Keratinocyte (primary cell): ENCODE data around the gene WNK2. TPM values are rescaled to one million over a fixed set of nuclear protein-coding genes. Genes with fewer than 3 reads are reported as not detected.

Experiments
- DNase-seq: peaks from one replicate; pipeline ENCODE4 v3.0.0-alpha.2; 2011; ENCODE audit warnings: low read depth, missing footprints, low spot score
- FAIRE-seq: peaks from 2 replicates; lab custom pipeline; 2011; peaks lifted over from hg19 to GRCh38; lab: Jason Lieb, UNC
- H2AFZ ChIP-seq: 2 replicates; pipeline ENCODE4 v1.6.0; 2012; ENCODE audit warnings: low read length, control low read depth, inconsistent platforms; ENCODE audit not compliant: control insufficient read depth
- H3K27ac ChIP-seq: 2 replicates; pipeline ENCODE4 v1.5.1; 2011; ENCODE audit warnings: low read length; ENCODE audit not compliant: control insufficient read depth, insufficient read depth
- H3K27me3 ChIP-seq: 3 replicates; pipeline ENCODE4 v1.6.0; 2011; ENCODE audit warnings: low read length; ENCODE audit not compliant: control insufficient read depth, insufficient read depth; ENCODE audit errors: extremely low read depth
- H3K36me3 ChIP-seq, 2 experiments: 2 replicates in 1 of 2; 3 replicates in 1 of 2; pipeline ENCODE4 v1.5.1; 2011; ENCODE audit warnings: low read length in 2 of 2, mild to moderate bottlenecking in 1 of 2; ENCODE audit not compliant: control insufficient read depth in 2 of 2, insufficient read depth in 2 of 2; ENCODE audit errors: extremely low read depth in 1 of 2
- H3K4me1 ChIP-seq: 3 replicates; pipeline ENCODE4 v1.5.1; 2011; ENCODE audit warnings: low read length; ENCODE audit not compliant: control insufficient read depth, insufficient read depth; ENCODE audit errors: extremely low read depth
- H3K4me2 ChIP-seq: 3 replicates; pipeline ENCODE4 v1.6.0; 2011; ENCODE audit warnings: low read depth, low read length; ENCODE audit not compliant: control insufficient read depth, insufficient read depth; ENCODE audit errors: extremely low read depth
- H3K4me3 ChIP-seq, 3 experiments: fragments of 200-600 bp in 1 of 3; sonication (generic) in 1 of 3; 2 replicates in 2 of 3; 3 replicates in 1 of 3; pipeline ENCODE4 v1.5.1; 2011 to 2016; ENCODE audit warnings: low read length in 3 of 3, mild to moderate bottlenecking in 3 of 3, control low read depth in 2 of 3, inconsistent platforms in 1 of 3, low read depth in 1 of 3, mixed read lengths in 1 of 3, mixed run types in 1 of 3, moderate library complexity in 1 of 3; ENCODE audit not compliant: control insufficient read depth in 2 of 3, insufficient read depth in 2 of 3; ENCODE audit errors: extremely low read depth in 1 of 3
- H3K79me2 ChIP-seq: 2 replicates; pipeline ENCODE4 v1.6.0; 2012; ENCODE audit warnings: low read length; ENCODE audit not compliant: control insufficient read depth, insufficient read depth
- H3K9ac ChIP-seq: 3 replicates; pipeline ENCODE4 v1.6.0; 2011; ENCODE audit warnings: low read length; ENCODE audit not compliant: control insufficient read depth, insufficient read depth; ENCODE audit errors: extremely low read depth
- H3K9me1 ChIP-seq: 3 replicates; pipeline ENCODE4 v1.6.0; 2011; ENCODE audit warnings: low read length; ENCODE audit not compliant: control insufficient read depth, insufficient read depth; ENCODE audit errors: extremely low read depth
- H3K9me3 ChIP-seq: 2 replicates; pipeline ENCODE4 v1.5.1; 2012; ENCODE audit warnings: low read depth, low read length; ENCODE audit not compliant: control insufficient read depth
- H4K20me1 ChIP-seq: 3 replicates; pipeline ENCODE4 v1.6.0; 2011; ENCODE audit warnings: low read length; ENCODE audit not compliant: control insufficient read depth, insufficient read depth; ENCODE audit errors: extremely low read depth
- EZH2 ChIP-seq: IDR thresholded peaks from one replicate; pipeline ENCODE4 v1.6.1; 2012; ENCODE audit warnings: inconsistent platforms, mild to moderate bottlenecking, low read length, moderate library complexity
- dilution Hi-C: fragments of 300-500 bp; cut with MboI; formaldehyde crosslinking; loops from one replicate; pipeline ENCODE4 v1.7.0; 2020; ENCODE audit warnings: low sequenced_read_pairs; ENCODE audit not compliant: extremely low pct_ligation_motif_present
- polyA plus RNA-seq, 5 experiments: library from polyadenylated mRNA; depleted of rRNA in 3 of 5; stranded (reverse) in 3 of 5; stranded (forward) in 1 of 5; unstranded in 1 of 5; fragments of >200 nt; gene quantifications; 1 replicate in 1 of 5; 2 replicates in 3 of 5; 3 replicates in 1 of 5; pipeline versions ENCODE4 v1.2.1 to v1.2.3, GENCODE V29; 2011 to 2012; ENCODE audit warnings: missing spikeins in 2 of 5, low read depth in 1 of 5, low replicate concordance in 1 of 5
- TF ChIP-seq, protein P1 (sequence below), 3 experiments: IDR thresholded peaks in 1 of 3; conservative IDR thresholded peaks in 1 of 3; optimal IDR thresholded peaks in 1 of 3; 2 replicates in 2 of 3; 3 replicates in 1 of 3; pipeline versions ENCODE3 to v1.5.1; 2011; ENCODE audit warnings: low read length in 3 of 3, mild to moderate bottlenecking in 3 of 3, moderate library complexity in 2 of 3, control low read depth in 1 of 3, inconsistent platforms in 1 of 3; ENCODE audit not compliant: insufficient read depth in 2 of 3; ENCODE audit errors: extremely low read depth in 1 of 3

Gene WNK2
- polyA plus RNA-seq, 1 donor (not counting 4 experiments of a cell fraction or from before 2014, with no cell fraction given), result not detected

DNA sequence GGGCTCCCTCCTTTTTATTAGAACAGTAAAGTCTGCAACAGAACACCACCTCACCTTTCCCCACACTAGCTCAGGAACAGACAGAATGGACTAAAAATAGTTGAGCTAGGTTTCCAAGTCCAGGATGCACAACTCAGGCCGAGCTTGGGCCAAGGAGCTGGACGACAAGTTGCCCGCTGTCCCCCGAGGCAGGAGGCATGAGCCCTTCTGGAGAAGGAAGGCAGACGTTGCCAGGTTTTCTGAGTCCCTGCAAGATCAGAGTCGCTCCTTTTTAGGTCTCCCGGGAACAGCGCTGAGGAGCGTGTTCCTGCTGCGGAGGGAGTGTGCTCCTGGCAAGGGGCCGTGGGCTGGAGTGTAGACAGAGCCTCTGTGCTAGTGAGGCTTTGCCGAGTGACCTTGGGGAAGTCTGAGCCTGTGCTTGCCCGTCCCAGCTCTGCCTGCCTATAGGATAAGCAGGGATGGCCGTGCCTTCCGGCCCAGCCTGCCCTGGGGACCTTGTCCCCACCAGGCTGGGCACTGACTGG lies 121.6 kb downstream of the WNK2 start:
- Histone ChIP-seq H2AFZ (no peak overlapping the region), H3K9me1 (no peaks in the 10 kb centered on the region), H4K20me1 (no peaks in the 10 kb centered on the region), H3K79me2 (no peaks in the 10 kb centered on the region), H3K4me1 (no peaks in the 10 kb centered on the region), H3K36me3 (no peaks in the 10 kb centered on the region), H3K4me3 (no peak overlapping the region), H3K9me3 (no peaks in the 10 kb centered on the region), H3K9ac (no peak overlapping the region), H3K27ac (no peak overlapping the region), H3K27me3 (peaks cover 8% of the 10 kb centered on the region), H3K4me2 (no peak overlapping the region)
- no peak for FAIRE-seq
- TF ChIP-seq, protein P1, sequence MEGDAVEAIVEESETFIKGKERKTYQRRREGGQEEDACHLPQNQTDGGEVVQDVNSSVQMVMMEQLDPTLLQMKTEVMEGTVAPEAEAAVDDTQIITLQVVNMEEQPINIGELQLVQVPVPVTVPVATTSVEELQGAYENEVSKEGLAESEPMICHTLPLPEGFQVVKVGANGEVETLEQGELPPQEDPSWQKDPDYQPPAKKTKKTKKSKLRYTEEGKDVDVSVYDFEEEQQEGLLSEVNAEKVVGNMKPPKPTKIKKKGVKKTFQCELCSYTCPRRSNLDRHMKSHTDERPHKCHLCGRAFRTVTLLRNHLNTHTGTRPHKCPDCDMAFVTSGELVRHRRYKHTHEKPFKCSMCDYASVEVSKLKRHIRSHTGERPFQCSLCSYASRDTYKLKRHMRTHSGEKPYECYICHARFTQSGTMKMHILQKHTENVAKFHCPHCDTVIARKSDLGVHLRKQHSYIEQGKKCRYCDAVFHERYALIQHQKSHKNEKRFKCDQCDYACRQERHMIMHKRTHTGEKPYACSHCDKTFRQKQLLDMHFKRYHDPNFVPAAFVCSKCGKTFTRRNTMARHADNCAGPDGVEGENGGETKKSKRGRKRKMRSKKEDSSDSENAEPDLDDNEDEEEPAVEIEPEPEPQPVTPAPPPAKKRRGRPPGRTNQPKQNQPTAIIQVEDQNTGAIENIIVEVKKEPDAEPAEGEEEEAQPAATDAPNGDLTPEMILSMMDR (optimal IDR thresholded peaks at IDR 0.05 in 1 of 3, IDR thresholded peaks at IDR 0.05 in 1 of 3, conservative IDR thresholded peaks at IDR 0.05 in 1 of 3; ENCODE audit: extremely low read depth in 1 of 3, insufficient read depth in 2 of 3, low read length in 3 of 3), result no peak
- TF ChIP-seq EZH2, result no peak
- dilution Hi-C loops, result no loop called here
- no peak for DNase-seq

DNA sequence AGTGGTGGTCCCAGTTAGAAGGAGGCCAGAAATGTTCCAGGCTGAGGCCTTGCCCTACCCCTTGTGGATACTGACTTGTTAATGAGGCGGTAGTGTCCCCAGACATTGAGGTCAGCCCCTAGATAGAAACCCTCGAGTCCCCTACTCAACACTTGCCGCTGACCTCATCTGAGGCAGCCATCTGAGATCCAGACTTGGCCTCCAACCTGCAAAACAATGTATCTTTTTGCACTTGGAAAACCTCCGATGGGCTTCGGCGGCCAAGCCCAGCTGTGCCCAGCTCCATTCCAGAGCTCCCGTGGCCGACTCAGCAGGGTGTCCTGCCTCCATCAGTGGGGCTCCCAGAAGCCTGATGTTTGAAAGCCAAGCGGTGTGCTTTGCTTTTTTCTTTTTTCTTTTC lies 122.1 kb downstream of the WNK2 start:
- H3K9me1 ChIP-seq, result no peaks in the 10 kb centered on the region
- H3K4me1 ChIP-seq, result no peaks in the 10 kb centered on the region
- H3K27me3 ChIP-seq, result peaks cover 8% of the 10 kb centered on the region
- no peaks in the 10 kb centered on the region for H3K36me3 ChIP-seq
- H4K20me1 ChIP-seq, result no peaks in the 10 kb centered on the region
- no peak overlapping the region for H3K4me2 ChIP-seq
- TF ChIP-seq, protein P1 (optimal IDR thresholded peaks at IDR 0.05 in 1 of 3, IDR thresholded peaks at IDR 0.05 in 1 of 3, conservative IDR thresholded peaks at IDR 0.05 in 1 of 3; ENCODE audit: extremely low read depth in 1 of 3, insufficient read depth in 2 of 3, low read length in 3 of 3), result no peak
- TF ChIP-seq EZH2, result no peak
- DNase-seq, result no peak
- H3K79me2 ChIP-seq, result no peaks in the 10 kb centered on the region
- H2AFZ ChIP-seq, result no peak overlapping the region
- H3K27ac ChIP-seq, result no peak overlapping the region
- H3K4me3 ChIP-seq, result no peak overlapping the region
- no peak for FAIRE-seq
- dilution Hi-C loops, result no loop called here
- H3K9ac ChIP-seq, result no peak overlapping the region
- H3K9me3 ChIP-seq, result no peaks in the 10 kb centered on the region
